Measurements from ENCODE around the gene SOD3.

DNA sequence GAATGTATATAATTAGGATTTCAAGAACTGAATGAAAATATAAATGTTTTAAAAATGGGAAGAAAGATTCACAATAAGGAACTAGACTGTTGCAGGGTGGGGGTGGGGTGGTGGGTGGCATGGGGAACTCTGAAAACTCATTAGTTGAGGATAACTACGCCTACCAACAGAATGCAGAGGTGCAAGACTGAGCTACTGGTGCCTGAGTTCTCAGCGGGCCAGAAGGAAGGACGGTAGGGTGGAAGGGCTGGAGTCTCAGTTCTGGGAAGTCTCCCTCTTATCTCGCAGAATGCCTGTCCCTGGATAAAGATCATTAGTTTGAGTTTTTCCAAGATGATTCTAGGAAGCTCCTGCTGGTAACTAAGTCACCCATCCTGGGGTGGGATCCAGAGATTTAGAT is 1.3 kb upstream of the SOD3 start:
- TF ChIP-seq ZBTB7A (IDR thresholded peaks at IDR 0.05; ENCODE audit: low read depth) (no peak), FOXM1 (IDR thresholded peaks at IDR 0.05; ENCODE audit: borderline replicate concordance, low read depth) (no peak), TCF12 (IDR thresholded peaks at IDR 0.05; ENCODE audit: low read depth) (no peak), NFIC (IDR thresholded peaks at IDR 0.05) (no peak), YY1 (IDR thresholded peaks at IDR 0.05; ENCODE audit: low read depth) (no peak), TAF1 (IDR thresholded peaks at IDR 0.05; ENCODE audit: low read depth) (no peak)
- TF ChIP-seq, protein P1, sequence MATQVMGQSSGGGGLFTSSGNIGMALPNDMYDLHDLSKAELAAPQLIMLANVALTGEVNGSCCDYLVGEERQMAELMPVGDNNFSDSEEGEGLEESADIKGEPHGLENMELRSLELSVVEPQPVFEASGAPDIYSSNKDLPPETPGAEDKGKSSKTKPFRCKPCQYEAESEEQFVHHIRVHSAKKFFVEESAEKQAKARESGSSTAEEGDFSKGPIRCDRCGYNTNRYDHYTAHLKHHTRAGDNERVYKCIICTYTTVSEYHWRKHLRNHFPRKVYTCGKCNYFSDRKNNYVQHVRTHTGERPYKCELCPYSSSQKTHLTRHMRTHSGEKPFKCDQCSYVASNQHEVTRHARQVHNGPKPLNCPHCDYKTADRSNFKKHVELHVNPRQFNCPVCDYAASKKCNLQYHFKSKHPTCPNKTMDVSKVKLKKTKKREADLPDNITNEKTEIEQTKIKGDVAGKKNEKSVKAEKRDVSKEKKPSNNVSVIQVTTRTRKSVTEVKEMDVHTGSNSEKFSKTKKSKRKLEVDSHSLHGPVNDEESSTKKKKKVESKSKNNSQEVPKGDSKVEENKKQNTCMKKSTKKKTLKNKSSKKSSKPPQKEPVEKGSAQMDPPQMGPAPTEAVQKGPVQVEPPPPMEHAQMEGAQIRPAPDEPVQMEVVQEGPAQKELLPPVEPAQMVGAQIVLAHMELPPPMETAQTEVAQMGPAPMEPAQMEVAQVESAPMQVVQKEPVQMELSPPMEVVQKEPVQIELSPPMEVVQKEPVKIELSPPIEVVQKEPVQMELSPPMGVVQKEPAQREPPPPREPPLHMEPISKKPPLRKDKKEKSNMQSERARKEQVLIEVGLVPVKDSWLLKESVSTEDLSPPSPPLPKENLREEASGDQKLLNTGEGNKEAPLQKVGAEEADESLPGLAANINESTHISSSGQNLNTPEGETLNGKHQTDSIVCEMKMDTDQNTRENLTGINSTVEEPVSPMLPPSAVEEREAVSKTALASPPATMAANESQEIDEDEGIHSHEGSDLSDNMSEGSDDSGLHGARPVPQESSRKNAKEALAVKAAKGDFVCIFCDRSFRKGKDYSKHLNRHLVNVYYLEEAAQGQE (IDR thresholded peaks at IDR 0.05; ENCODE audit: low read depth): no peak

All from Ishikawa (cell line).